H9 (cell line): ENCODE data around the gene RNF114. TPM values are rescaled to one million over a fixed set of nuclear protein-coding genes. Genes with fewer than 3 reads are reported as not detected.

ENCODE experiments used
- DNase-seq: peaks from one replicate; pipeline ENCODE4 v3.0.0-alpha.2; 2017
- H2AFZ ChIP-seq: one replicate; pipeline ENCODE4 v1.6.1; 2013; ENCODE audit warnings: mild to moderate bottlenecking, low read length, control low read depth, moderate library complexity
- H2AK5ac ChIP-seq: 2 replicates; pipeline ENCODE4 v1.6.1; 2013; ENCODE audit warnings: low read length, control low read depth, mixed read lengths; ENCODE audit not compliant: insufficient read length
- H2BK120ac ChIP-seq: one replicate; pipeline ENCODE4 v1.6.1; 2013; ENCODE audit warnings: low read depth, mild to moderate bottlenecking, low read length, control low read depth, inconsistent platforms; ENCODE audit not compliant: poor library complexity, severe bottlenecking
- H2BK12ac ChIP-seq: 2 replicates; pipeline ENCODE4 v1.6.1; 2013; ENCODE audit warnings: low read length, control low read depth, mixed read lengths, low read depth; ENCODE audit not compliant: insufficient read length
- H2BK15ac ChIP-seq: 2 replicates; pipeline ENCODE4 v1.6.1; 2013; ENCODE audit warnings: low read depth, low read length, control low read depth
- H2BK20ac ChIP-seq: one replicate; pipeline ENCODE4 v1.6.1; 2013; ENCODE audit warnings: low read depth, mild to moderate bottlenecking, low read length, control low read depth, inconsistent platforms; ENCODE audit not compliant: poor library complexity, severe bottlenecking
- H2BK5ac ChIP-seq: 2 replicates; pipeline ENCODE4 v1.6.1; 2013; ENCODE audit warnings: low read length, control low read depth, mixed read lengths; ENCODE audit not compliant: insufficient read length
- H3K14ac ChIP-seq: 2 replicates; pipeline ENCODE4 v1.6.1; 2013; ENCODE audit warnings: low read length, control low read depth; ENCODE audit not compliant: insufficient read depth
- H3K18ac ChIP-seq: 2 replicates; pipeline ENCODE4 v1.6.1; 2013; ENCODE audit warnings: low read depth, mild to moderate bottlenecking, mixed read lengths, low read length, control low read depth; ENCODE audit not compliant: insufficient read length
- H3K23ac ChIP-seq: 2 replicates; pipeline ENCODE4 v1.6.1; 2013; ENCODE audit warnings: low read length, control low read depth, mixed read lengths, low read depth; ENCODE audit not compliant: insufficient read length
- H3K23me2 ChIP-seq: 2 replicates; pipeline ENCODE4 v1.6.1; 2013; ENCODE audit warnings: low read depth, mild to moderate bottlenecking, mixed read lengths, low read length, control low read depth; ENCODE audit not compliant: insufficient read length, poor library complexity, severe bottlenecking
- H3K27ac ChIP-seq: 2 replicates; pipeline ENCODE4 v1.5.1; 2013; ENCODE audit warnings: low read length, control low read depth, mixed read lengths, low read depth; ENCODE audit not compliant: insufficient read length
- H3K27me3 ChIP-seq: 2 replicates; pipeline ENCODE4 v1.6.1; 2013; ENCODE audit warnings: low read length, control low read depth, inconsistent platforms; ENCODE audit not compliant: insufficient read depth
- H3K4ac ChIP-seq: 2 replicates; pipeline ENCODE4 v1.6.1; 2013; ENCODE audit warnings: low read depth, mild to moderate bottlenecking, control low read depth, inconsistent platforms, low read length, moderate library complexity
- H3K4me1 ChIP-seq: 2 replicates; pipeline ENCODE4 v1.6.1; 2013; ENCODE audit warnings: low read length, control low read depth, inconsistent platforms; ENCODE audit not compliant: insufficient read depth
- H3K4me2 ChIP-seq: 2 replicates; pipeline ENCODE4 v1.6.1; 2013; ENCODE audit warnings: low read length, control low read depth, mixed read lengths; ENCODE audit not compliant: insufficient read length, insufficient read depth
- H3K56ac ChIP-seq: 2 replicates; pipeline ENCODE4 v1.6.1; 2013; ENCODE audit warnings: low read depth, mild to moderate bottlenecking, mixed read lengths, low read length, control low read depth; ENCODE audit not compliant: insufficient read length
- H3K79me1 ChIP-seq: 2 replicates; pipeline ENCODE4 v1.6.1; 2013; ENCODE audit warnings: low read depth, mild to moderate bottlenecking, moderate library complexity, low read length, control low read depth, inconsistent platforms; ENCODE audit not compliant: insufficient read depth, poor library complexity, severe bottlenecking
- H3K79me2 ChIP-seq: 2 replicates; pipeline ENCODE4 v1.6.1; 2013; ENCODE audit warnings: low read length, control low read depth, inconsistent platforms; ENCODE audit not compliant: insufficient read depth
- H3K9ac ChIP-seq: 2 replicates; pipeline ENCODE4 v1.6.1; 2013; ENCODE audit warnings: low read length, control low read depth, mixed read lengths; ENCODE audit not compliant: insufficient read length; ENCODE audit errors: extremely low read depth
- H3K9me3 ChIP-seq: one replicate; pipeline ENCODE4 v1.6.1; 2013; ENCODE audit warnings: low read depth, low read length, inconsistent platforms; ENCODE audit not compliant: control insufficient read depth
- H3T11ph ChIP-seq: one replicate; pipeline ENCODE4 v1.6.1; 2013; ENCODE audit warnings: mild to moderate bottlenecking, low read length, control low read depth, inconsistent platforms
- H4K20me1 ChIP-seq: one replicate; pipeline ENCODE4 v1.6.1; 2013; ENCODE audit not compliant: control insufficient read depth, insufficient read length, insufficient read depth
- H4K5ac ChIP-seq: 2 replicates; pipeline ENCODE4 v1.6.1; 2013; ENCODE audit warnings: low read depth, mild to moderate bottlenecking, mixed read lengths, low read length, control low read depth; ENCODE audit not compliant: insufficient read length
- H4K8ac ChIP-seq: replicated peaks from 2 replicates; pipeline ENCODE4 v1.6.1; 2013; ENCODE audit warnings: low read length, control low read depth, mixed read lengths, low read depth; ENCODE audit not compliant: insufficient read length
- H4K91ac ChIP-seq: 2 replicates; pipeline ENCODE4 v1.6.1; 2013; ENCODE audit warnings: low read depth, mild to moderate bottlenecking, moderate library complexity, mixed read lengths, low read length, control low read depth; ENCODE audit not compliant: insufficient read length
- H3K27ac Mint-ChIP-seq, 3 experiments: 2 replicates in 2 of 3; 3 replicates in 1 of 3; pipeline ENCODE4 v1.8.0; 2020 to 2021; ENCODE audit warnings: mixed read lengths in 3 of 3, mild to moderate bottlenecking in 1 of 3, moderate library complexity in 1 of 3
- H3K27me3 Mint-ChIP-seq: 2 replicates; pipeline ENCODE4 v1.8.0; 2021; ENCODE audit warnings: low read depth, mild to moderate bottlenecking, moderate library complexity, mixed read lengths
- H3K36me3 Mint-ChIP-seq, 3 experiments: 2 replicates in 2 of 3; 3 replicates in 1 of 3; pipeline ENCODE4 v1.8.0; 2020 to 2021; ENCODE audit warnings: low read depth in 3 of 3, mixed read lengths in 3 of 3; ENCODE audit not compliant: insufficient read depth in 1 of 3
- H3K4me1 Mint-ChIP-seq, 2 experiments: 2 replicates each; pipeline ENCODE4 v1.8.0; 2020; ENCODE audit warnings: mixed read lengths in 2 of 2
- H3K4me3 Mint-ChIP-seq, 2 experiments: 2 replicates in 1 of 2; 3 replicates in 1 of 2; pipeline ENCODE4 v1.8.0; 2020 to 2021; ENCODE audit warnings: mild to moderate bottlenecking in 2 of 2, mixed read lengths in 2 of 2, moderate library complexity in 1 of 2
- H3K9me3 Mint-ChIP-seq, 2 experiments: 2 replicates in 1 of 2; 3 replicates in 1 of 2; pipeline ENCODE4 v1.8.0; 2020; ENCODE audit warnings: mild to moderate bottlenecking in 2 of 2, mixed read lengths in 2 of 2, moderate library complexity in 1 of 2
- CTCF ChIP-seq: fragments of 200-600 bp; sonication (generic); conservative IDR thresholded peaks from 3 replicates; pipeline ENCODE4 v1.8.0; 2021; ENCODE audit warnings: antibody characterized with exemption, mild to moderate bottlenecking
- WGBS: extraction: QIAGEN DNeasy Blood & Tissue Kit; methylation state at CpG from one replicate; pipeline ENCODE4 v1.1.7; 2013; ENCODE audit warnings: missing lambda C conversion rate, low lambda C conversion rate, mixed read lengths; ENCODE audit not compliant: insufficient read length; ENCODE audit errors: extremely low coverage; 5-methylcytosine and 5-hydroxymethylcytosine counted together
- total RNA-seq: library from RNA; stranded (reverse); gene quantifications from 2 replicates; pipeline ENCODE4 v1.2.1, GENCODE V29; 2021

RNF114 gene
- total RNA-seq, 1 experiment from 2014 or later, result 75.5 TPM

- Histone ChIP-seq H3K4me2 (no peak overlapping the region), H2BK5ac (no peak overlapping the region), H2BK120ac (no peak overlapping the region), H3K79me2 (no peaks in the 10 kb centered on the region), H2AK5ac (no peak overlapping the region), H3K14ac (no peak overlapping the region), H2BK12ac (no peak overlapping the region), H4K5ac (no peak overlapping the region), H3K9ac (no peak overlapping the region), H4K20me1 (no peaks in the 10 kb centered on the region), H3K23me2 (no peaks in the 10 kb centered on the region), H3K4ac (no peak overlapping the region), H3K27ac (no peak overlapping the region), H2AFZ (no peak overlapping the region), H4K91ac (no peak overlapping the region), H3K79me1 (no peaks in the 10 kb centered on the region), H2BK15ac (no peak overlapping the region), H3K27me3 (no peaks in the 10 kb centered on the region), H3K23ac (no peak overlapping the region), H4K8ac (no peak overlapping the region), H3T11ph (no peak overlapping the region), H3K56ac (no peak overlapping the region), H3K4me1 (no peaks in the 10 kb centered on the region), H3K9me3 (no peaks in the 10 kb centered on the region), H3K18ac (no peak overlapping the region), H2BK20ac (no peak overlapping the region)
- peaks cover 4% of the 10 kb centered on the region in 2 experiments; a peak in 4 of 5 replicates for H3K9me3 Mint-ChIP-seq
- no peak overlapping the region for H3K27ac Mint-ChIP-seq
- no peak for TF ChIP-seq CTCF
- H3K4me3 Mint-ChIP-seq, result no peak overlapping the region
- peaks cover 22% of the 10 kb centered on the region for H3K27me3 Mint-ChIP-seq
- no peaks in the 10 kb centered on the region for H3K36me3 Mint-ChIP-seq
- no peak for DNase-seq
- peaks cover 0 to 2% of the 10 kb centered on the region in 2 experiments; a peak in 1 of 4 replicates for H3K4me1 Mint-ChIP-seq
- WGBS, result no CpG with 5 or more reads among the region's 4 CpGs
Observed at GRCh38 chr20:49924247-49924646, 11.9 kb upstream of the RNF114 start.
